GM21717 (cell line): ENCODE measurements around the gene C2orf81.
A peak's percentile ranks its signal among the peaks of the same experiment; 100 is the strongest.
"Not testable (repeated sequence)": the region's sequence is repeated elsewhere in the genome, so short reads cannot be mapped to it uniquely, and the experiment has no call there.

ENCODE experiments used
- ATAC-seq: cut with Tn5 transposase; IDR thresholded peaks from one replicate; pipeline ENCODE4 v1.9.1; 2021; ENCODE audit warnings: mild to moderate bottlenecking, moderate library complexity; ENCODE audit not compliant: unreplicated experiment

Gene C2orf81

DNA sequence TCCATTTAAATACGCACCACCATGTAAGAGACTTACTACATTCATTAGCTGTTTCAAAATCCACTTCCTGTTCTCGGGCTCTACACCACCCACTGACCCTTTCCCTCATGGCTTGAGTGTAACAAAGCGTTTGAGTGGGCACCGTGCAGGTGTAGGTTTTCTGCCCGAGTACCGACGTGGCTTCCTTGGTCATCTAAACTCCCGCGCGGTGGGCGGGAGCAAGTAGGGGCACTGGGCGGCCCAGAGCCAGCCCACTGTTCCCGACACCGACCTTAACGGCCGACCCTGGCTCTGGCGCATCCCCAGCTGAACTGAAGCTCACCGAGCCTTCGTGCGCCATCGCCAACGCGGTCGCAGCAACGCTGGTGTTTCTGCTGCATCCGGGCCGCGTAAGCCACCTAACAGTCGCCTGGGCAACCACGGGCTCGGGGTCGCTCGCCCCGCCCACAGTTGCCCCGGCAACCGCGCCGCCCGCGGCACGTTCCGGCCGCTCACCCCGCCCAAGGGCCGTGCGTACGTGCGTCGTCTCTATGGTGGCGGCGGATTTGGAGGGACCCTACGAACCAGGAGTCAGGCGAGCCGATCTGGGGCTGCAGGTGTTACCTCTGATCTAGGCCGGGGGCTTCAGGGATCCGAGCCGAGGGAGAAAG, at the start of gene C2orf81, which contains the start of gene WDR54:
C2orf81 (minus strand) TSS at position 399 of the 650 bp plus-strand sequence; CDS start at position 340, 59 bp downstream.
WDR54 (plus strand) TSS at position 510 of the 650 bp plus-strand sequence. CDS start 424 bp downstream, outside the sequence.
- ATAC-seq, result peak; percentile 89

- not testable (repeated sequence) for ATAC-seq
Measured at GRCh38 chr2:74470742-74471141, 49.3 kb upstream of the C2orf81 start.

DNA sequence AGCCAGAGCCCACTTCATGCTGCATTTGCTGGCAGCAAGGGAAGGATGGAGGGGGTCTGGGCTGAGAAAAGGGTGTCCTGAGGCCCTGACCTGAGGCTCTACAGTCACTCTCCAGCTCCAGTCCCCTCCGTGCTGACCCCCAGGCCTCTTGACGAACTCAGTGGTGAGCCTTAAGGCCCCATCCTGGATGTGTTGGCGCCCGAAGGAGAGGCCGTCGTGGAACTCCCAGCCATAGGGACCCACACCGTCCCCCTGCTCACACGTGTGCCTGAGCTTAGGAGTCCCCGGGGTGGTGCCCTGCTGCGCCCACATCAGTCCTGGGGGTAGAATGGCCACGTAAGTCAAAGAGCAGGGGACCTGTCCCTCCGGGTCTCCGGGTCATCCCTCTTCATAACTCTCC, 43.0 kb upstream of the C2orf81 start:
- ATAC-seq, result no peak

DNA sequence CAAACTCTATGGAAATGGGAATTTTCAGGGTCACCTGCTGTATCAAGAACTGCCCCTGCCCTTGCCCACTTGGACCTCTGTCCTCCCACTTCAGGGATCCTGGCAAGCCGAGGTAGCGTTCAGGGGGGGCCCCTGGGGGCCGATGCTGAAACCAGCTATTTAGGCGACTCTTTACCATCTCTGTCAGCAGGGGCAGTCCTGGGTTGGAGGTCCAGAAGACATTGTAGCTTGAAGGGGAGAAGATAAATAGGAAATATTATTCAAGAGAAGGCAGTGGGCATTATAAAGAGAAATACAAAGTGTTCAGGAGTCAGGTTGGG, 41.3 kb upstream of the C2orf81 start:
- ATAC-seq, result no peak

- ATAC-seq, result no peak
Measured at GRCh38 chr2:74462054-74462785, 40.8 kb upstream of the C2orf81 start.

GRCh38 chr2:74461187-74462053, 40.0 kb upstream of the C2orf81 start:
- ATAC-seq, result no peak

- not testable (repeated sequence) for ATAC-seq
Measured at GRCh38 chr2:74460187-74460586, 38.8 kb upstream of the C2orf81 start.

GRCh38 chr2:74459503-74460118, 38.2 kb upstream of the C2orf81 start:
- not testable (repeated sequence) for ATAC-seq

DNA sequence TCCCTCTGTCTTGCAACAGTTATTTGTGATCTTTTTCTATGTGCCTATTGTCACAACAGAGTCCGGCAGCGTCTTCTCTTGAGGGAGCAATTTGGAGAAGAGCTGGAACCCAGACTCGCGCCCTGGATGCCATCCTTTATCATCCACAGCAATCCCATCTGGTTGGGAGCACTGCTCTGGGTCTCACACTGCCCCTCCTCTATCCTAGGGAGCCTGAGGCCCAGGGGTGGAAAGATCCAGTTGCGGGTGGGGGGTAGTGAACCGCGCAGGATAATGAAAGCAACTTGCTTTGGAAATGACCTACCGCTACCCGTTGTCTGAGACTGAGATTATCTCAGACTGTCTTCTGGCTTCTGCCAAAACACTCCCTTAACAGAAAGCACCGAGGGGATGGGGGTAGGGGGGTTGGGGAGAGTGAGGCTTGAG, 37.5 kb upstream of the C2orf81 start:
- ATAC-seq, result no peak

- ATAC-seq, result peak; percentile 81
Measured at GRCh38 chr2:74458132-74458937, 36.9 kb upstream of the C2orf81 start, which contains the start of gene WBP1. TSS of gene WBP1 (plus strand) at chr2:74458438. CDS start at chr2:74458603, 165 bp downstream.

GRCh38 chr2:74457549-74458131, 36.2 kb upstream of the C2orf81 start:
- ATAC-seq, result peak; percentile 33

- no peak for ATAC-seq
Measured at GRCh38 chr2:74457129-74457548, 35.7 kb upstream of the C2orf81 start.

DNA sequence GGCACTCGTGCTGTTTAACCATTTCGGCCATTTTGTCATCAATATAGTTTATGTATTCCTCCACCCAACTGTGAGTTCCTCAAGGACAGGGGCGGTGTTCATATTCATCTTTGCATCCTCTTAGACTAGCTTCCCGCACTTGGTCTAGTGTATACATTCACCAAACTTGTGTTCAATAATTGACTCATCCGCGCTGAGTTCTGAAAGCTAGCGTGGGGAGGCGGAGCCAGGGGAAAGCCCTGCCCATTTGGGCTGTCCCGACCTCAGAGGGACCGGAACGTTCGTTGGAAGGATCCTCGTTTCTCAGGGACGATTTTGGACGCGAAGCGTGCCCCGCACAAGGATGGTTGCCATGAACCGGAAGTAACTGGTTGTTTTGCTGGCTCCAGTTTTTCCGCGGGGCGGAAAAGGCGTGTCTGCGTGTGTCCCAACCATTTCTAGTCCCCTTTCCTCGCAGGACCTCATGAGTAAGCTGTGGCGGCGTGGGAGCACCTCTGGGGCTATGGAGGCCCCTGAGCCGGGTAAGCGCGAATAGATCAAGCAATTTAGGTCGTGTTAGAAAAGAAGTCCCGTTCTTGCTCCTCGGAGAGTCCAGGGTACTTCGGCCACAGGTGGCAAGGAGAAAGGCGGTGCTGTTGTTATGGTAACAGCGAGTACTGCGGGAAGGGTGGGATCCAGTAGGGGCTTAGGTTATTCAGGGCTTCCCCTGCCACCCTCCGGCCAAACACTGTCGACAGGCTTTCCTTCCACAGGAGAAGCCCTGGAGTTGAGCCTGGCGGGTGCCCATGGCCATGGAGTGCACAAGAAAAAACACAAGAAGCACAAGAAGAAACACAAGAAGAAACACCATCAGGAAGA, 33.5 kb upstream of the C2orf81 start, which contains the start of gene INO80B:
INO80B (plus strand) TSS at position 434 of the 858 bp plus-strand sequence; CDS start at position 464, 30 bp downstream.
- peak; percentile 35 for ATAC-seq

- no peak for ATAC-seq
Measured at GRCh38 chr2:74450570-74451190, 29.3 kb upstream of the C2orf81 start.

- ATAC-seq, result no peak
Measured at GRCh38 chr2:74448771-74449170, 27.4 kb upstream of the C2orf81 start.

DNA sequence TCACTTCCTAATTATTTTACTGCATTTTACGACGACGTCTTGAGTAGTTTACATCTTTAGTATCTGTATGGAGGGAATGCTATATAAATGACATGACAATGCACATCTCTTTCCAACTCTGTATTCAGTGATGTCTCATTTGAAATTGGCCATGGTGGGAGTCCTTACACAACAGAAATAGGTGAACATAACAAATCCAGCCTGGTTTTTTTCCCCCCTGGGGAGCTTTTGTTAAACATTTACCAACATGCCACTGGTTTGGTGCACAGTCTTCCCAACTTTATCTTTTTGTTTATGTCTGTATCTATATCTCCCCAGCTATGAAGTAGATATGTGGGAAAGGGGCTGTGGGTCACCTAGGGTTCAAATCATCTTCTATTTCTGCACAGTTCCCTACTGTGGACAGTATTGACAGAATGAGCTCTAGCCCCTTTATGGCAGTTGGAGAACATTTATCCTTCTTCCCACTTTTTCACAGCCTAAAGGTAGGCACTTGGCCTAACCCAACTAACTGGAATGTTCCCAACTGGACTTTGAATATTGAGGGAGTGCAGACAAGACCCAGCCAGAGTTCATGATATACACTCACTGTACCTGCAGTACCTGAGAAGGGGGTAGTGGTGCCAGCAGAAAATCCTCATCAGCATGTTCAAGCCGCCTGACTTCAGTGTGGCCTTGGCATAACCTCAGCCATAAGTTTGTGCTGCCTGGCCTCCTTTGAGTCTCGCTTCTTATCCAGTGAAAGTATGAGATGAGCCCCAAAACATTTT, 26.0 kb upstream of the C2orf81 start:
- ATAC-seq, result no peak
